HuH-7.5 (cell line): ENCODE data around the gene WDR41.
A peak's percentile ranks its signal among the peaks of the same experiment; 100 is the strongest.
"Not testable (repeated sequence)": the region's sequence is repeated elsewhere in the genome, so short reads cannot be mapped to it uniquely, and the experiment has no call there.

ENCODE experiments used
- DNase-seq: peaks from one replicate; pipeline ENCODE4 v3.0.0; 2011; ENCODE audit warnings: low spot score

WDR41 gene

DNA sequence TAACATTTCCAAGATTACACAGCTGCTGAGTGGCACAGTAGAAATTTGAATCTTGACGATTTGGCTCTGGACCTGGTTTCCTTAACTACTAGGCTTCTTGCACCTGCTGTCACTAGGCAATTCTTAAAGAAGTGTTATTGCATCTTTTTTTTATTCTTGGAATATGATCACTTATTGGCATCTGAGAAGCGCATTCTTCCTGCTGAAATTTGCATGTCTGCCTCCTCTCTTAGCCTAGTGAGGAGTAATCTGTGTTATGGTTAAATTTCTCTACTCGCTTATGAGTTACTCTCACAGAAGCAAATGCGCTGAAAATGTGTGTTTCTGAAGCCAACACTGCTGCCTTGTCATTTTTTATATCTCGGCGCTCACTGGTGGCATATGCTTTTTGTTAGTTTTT, 89.3 kb downstream of the WDR41 start:
- DNase-seq: no peak

DNA sequence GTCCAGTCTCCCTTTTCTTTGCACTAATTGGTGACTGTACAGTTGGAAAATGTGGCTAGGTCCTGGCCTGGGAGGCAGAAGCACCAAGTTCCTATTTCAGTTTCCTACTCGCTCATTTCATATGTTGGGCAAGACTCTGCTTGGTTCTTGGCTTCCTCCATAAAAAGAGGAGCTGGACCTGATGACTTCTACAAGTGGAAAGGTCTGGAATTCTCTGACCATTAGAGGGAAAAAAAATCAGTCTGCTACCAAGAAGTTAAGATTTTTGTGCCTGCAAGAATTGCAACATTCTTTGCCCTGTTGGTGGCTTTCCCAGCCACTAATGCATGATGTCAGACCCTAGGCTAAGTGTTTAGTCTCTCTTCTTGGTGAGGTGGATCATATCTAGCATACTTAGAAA, 91.5 kb downstream of the WDR41 start:
- DNase-seq: no peak

- DNase-seq: no peak
These were observed 93.2 kb downstream of the WDR41 start for GRCh38 chr5:77398896-77399295.

- DNase-seq: no peak
These were observed 93.7 kb downstream of the WDR41 start for GRCh38 chr5:77398458-77398857.

DNA sequence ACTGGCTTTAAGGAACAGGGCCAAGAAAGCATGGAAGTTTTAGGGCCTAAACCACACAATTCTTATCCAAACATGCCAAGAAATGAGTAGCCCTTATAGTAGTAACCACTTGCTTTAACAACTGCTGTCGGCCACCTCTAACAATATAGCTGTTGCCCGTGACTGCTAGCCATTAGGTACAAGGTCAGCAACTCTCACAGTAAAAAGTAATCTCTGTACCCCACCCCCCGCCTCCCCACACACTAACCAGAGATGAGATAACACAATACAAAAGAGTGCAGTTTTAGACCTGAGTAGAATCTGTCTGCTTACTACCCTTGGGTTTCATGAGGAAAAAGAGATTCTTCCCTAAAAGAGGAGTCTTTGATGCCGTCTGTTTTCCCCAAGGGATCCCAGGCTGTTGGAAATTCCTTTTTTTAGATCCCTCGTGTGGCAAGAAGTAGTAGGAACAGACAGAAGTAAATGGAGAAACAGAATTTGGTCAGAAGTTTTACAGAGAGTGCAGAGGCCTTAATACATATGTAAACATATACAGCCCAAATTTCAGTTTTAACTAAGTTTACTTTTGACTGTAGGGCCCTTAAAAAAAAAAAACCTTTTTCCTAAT, 94.3 kb downstream of the WDR41 start:
- peak; percentile 24 for DNase-seq

- no peak for DNase-seq
These were observed 96.1 kb downstream of the WDR41 start for GRCh38 chr5:77396017-77396416.

GRCh38 chr5:77394064-77394715, 97.9 kb downstream of the WDR41 start:
- peak; percentile 28 for DNase-seq

DNA sequence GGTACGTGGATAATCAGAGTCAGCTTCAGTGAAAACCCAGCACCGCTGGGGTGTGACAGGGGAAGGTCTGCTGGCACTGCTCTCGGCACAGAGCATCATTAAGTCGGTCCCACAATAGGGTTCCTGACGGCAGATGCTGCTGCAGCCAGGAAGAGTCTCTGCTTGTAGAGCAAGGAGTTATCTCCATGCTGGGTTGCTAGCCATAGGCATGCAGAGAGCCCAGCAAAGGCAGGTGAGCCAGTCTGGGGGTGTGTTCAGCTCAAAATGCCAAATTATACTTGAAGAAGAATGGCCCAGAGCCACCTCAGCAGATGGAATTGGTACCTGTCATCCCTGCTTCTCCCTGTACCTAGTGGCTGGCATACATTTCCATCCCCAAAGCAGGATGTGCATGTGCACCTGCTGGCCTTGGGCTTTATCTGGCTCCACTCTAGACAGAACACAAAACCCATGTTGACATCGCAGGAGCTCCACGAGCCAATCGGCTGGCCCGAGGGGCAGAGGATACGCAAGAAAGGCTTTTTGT, 100.8 kb downstream of the WDR41 start:
- DNase-seq: no peak

DNA sequence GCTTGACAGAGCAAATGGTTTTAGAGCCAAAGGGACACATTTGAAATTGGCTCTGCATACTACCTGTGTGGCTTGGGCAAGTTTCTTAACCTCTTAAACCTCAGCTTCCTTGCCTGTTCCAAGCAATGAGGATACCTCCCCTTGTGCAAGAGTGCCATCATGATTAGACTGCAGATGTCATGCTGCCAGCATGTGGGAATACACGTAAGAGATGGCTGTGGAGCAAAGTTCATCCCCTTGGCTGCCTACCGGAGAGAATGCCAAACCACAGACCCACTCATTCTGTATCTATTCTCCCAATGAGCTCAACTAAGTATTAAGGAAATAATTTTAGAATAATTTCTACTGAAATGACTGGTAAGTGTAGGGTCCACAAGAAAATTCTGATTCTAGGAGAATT, 101.3 kb downstream of the WDR41 start:
- DNase-seq: peak; percentile 23

GRCh38 chr5:77390221-77390620, 101.9 kb downstream of the WDR41 start:
- DNase-seq: no peak

DNA sequence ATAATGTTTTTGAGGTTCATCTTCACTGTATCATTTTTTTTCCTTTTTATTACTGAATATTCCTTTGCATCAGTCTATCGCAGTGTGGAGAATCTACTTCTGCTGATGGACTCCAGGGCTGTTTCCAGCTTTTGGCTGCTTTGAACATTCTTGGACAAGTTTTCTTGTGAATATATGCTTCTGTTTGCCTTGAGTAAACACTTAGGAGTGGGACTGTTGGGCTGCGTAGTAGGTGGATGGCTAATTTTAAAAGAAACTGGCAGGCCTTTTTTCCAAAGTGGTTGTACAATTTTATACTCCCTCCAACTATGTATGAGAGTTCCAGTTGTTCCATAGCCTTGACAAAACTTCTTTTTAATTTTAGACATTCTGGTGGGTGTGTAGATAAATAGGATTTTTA, 102.4 kb downstream of the WDR41 start:
- no peak for DNase-seq

DNA sequence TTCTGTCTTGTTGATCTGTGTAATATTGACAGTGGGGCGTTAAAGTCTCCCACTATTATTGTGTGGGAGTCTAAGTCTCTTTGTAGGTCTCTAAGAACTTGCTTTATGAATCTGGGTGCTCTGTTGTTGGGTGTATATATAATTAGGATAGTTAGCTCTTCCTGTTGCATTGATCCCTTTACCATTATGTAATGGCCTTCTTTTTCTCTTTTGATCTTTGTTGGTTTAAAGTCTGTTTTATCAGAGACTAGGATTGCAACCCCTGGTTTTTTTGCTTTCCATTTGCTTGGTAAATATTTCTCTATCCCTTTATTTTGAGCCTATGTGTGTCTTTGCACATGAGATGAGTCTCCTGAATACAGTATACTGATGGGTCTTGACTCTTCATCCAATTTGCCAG, 105.8 kb downstream of the WDR41 start:
- not testable (repeated sequence) for DNase-seq

- DNase-seq: not testable (repeated sequence)
These were observed 108.8 kb downstream of the WDR41 start for GRCh38 chr5:77383336-77383735.
